ENCODE measurements around the gene HOXC4. TPM values are rescaled to one million over a fixed set of nuclear protein-coding genes. Genes with fewer than 3 reads are reported as not detected.

HOXC4 gene
- total RNA-seq, 1 donor: 3.3 TPM

DNA sequence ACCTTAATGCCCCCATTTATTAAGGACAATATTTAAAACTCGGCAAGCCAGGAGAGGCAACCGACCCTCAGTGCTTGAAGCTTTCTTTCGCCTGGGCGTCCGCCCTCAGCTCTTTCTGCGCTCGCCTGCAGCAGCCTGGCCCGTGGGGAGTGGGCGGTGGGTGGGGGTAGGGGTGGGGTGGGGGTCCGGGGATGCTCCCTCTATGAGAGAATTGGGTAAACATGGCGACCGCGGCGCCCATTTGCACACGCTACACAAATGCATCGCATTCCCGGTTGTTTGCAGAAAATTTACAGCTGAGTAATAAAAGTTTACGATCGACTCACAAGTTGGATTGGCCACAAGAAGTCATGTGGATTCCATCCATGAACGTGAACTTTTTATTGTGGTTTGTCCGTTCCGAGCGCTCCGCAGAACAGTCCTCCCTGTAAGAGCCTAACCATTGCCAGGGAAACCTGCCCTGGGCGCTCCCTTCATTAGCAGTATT, 37.1 kb upstream of the HOXC4 start:
- peaks cover 11% of the 10 kb centered on the region for H4K20me1 ChIP-seq (ENCODE audit: insufficient read depth, low read length)
- DNase-seq (ENCODE audit: insufficient read length, low spot score, missing footprints): peak; percentile 96
- H3K27me3 ChIP-seq (ENCODE audit: insufficient read depth, low read length): no peaks in the 10 kb centered on the region
- H3K27ac ChIP-seq (ENCODE audit: low read depth, low read length): peak overlapping the region; percentile 96
- H3K4me3 ChIP-seq (ENCODE audit: insufficient read depth, low read length): peak overlapping the region; percentile 94
- no peaks in the 10 kb centered on the region for H3K9me3 ChIP-seq (ENCODE audit: low read depth, low read length)
- H3K79me2 ChIP-seq (ENCODE audit: insufficient read depth, low read length): peaks cover 79% of the 10 kb centered on the region
- peaks cover 55% of the 10 kb centered on the region for H3K4me1 ChIP-seq (ENCODE audit: insufficient read depth, low read length)
- peak overlapping the region; percentile 94 for H3K4me2 ChIP-seq (ENCODE audit: insufficient read depth, low read length)
- H2AFZ ChIP-seq (ENCODE audit: low read length): peak overlapping the region; percentile 23
- H3K36me3 ChIP-seq (ENCODE audit: insufficient read depth, low read length): no peaks in the 10 kb centered on the region
- TF ChIP-seq, protein P1, sequence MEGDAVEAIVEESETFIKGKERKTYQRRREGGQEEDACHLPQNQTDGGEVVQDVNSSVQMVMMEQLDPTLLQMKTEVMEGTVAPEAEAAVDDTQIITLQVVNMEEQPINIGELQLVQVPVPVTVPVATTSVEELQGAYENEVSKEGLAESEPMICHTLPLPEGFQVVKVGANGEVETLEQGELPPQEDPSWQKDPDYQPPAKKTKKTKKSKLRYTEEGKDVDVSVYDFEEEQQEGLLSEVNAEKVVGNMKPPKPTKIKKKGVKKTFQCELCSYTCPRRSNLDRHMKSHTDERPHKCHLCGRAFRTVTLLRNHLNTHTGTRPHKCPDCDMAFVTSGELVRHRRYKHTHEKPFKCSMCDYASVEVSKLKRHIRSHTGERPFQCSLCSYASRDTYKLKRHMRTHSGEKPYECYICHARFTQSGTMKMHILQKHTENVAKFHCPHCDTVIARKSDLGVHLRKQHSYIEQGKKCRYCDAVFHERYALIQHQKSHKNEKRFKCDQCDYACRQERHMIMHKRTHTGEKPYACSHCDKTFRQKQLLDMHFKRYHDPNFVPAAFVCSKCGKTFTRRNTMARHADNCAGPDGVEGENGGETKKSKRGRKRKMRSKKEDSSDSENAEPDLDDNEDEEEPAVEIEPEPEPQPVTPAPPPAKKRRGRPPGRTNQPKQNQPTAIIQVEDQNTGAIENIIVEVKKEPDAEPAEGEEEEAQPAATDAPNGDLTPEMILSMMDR (IDR thresholded peaks at IDR 0.05; ENCODE audit: extremely low read depth, low read depth, low read length): no peak

DNA sequence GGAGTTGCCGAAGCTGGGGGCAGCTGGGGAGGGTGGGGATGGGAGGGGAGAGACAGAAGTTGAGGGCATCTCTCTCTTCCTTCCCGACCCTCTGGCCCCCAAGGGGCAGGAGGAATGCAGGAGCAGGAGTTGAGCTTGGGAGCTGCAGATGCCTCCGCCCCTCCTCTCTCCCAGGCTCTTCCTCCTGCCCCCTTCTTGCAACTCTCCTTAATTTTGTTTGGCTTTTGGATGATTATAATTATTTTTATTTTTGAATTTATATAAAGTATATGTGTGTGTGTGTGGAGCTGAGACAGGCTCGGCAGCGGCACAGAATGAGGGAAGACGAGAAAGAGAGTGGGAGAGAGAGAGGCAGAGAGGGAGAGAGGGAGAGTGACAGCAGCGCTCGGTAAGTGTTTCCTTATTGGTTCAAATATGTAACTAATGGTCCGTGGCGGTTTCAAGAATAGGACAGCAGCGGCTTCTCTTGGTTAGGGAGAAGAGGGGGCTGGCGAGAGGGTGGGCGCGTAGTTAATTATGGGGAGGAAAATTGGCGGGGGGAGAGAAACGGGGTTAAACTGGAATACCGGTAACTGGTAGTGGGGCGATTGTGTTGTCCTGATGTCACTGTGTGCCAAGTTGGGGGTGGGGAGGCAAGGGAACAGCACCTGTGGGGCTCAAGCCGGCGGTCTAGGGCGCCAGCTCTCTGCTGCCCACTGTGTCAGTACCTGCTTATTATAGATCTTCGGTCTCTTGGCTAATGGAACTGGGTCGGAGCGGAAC, 36.4 kb upstream of the HOXC4 start:
- H3K27me3 ChIP-seq (ENCODE audit: insufficient read depth, low read length): no peaks in the 10 kb centered on the region
- H3K4me2 ChIP-seq (ENCODE audit: insufficient read depth, low read length): peak overlapping the region; percentile 94

DNA sequence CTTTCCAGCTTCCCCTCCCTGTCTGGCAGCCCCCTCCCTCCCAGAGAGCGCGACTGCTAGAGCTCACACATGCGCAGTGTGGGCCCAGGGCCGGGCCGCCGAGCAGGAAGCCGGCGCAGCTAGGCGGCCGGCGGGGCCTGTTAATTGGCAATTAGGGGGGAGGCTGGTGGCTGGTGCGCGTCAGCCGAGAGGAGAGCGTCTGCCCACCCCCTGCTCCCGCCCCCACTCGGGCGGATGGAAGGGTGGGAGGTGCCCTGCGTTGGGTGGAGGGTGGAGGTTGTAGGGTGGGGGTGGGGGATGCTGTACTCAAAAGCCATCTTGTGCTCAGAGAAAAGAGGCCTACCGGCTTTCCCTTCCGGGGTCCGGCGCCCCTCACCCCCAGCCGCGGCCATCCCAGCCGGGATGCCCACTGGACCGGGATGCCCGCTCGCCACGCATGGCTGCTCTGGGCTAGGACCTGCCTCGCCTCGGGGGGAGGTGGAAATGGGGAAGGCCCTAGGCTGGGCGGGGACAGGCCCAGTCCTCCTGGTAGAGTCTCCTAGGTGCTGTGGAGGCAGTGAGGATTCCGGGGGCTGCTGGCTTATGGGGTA, 35.7 kb upstream of the HOXC4 start:
- Histone ChIP-seq H3K9me3 (ENCODE audit: low read depth, low read length) (no peaks in the 10 kb centered on the region), H3K4me2 (ENCODE audit: insufficient read depth, low read length) (peak overlapping the region; percentile 94), H2AFZ (ENCODE audit: low read length) (peak overlapping the region; percentile 70), H3K36me3 (ENCODE audit: insufficient read depth, low read length) (no peaks in the 10 kb centered on the region), H4K20me1 (ENCODE audit: insufficient read depth, low read length) (peaks cover 19% of the 10 kb centered on the region), H3K79me2 (ENCODE audit: insufficient read depth, low read length) (peaks cover 86% of the 10 kb centered on the region), H3K27me3 (ENCODE audit: insufficient read depth, low read length) (no peaks in the 10 kb centered on the region), H3K4me3 (ENCODE audit: insufficient read depth, low read length) (peak overlapping the region; percentile 94), H3K4me1 (ENCODE audit: insufficient read depth, low read length) (peaks cover 54% of the 10 kb centered on the region), H3K27ac (ENCODE audit: low read depth, low read length) (peak overlapping the region; percentile 96)
- TF ChIP-seq, protein P1 (IDR thresholded peaks at IDR 0.05; ENCODE audit: extremely low read depth, low read depth, low read length): no peak
- peak; percentile 99 for DNase-seq (ENCODE audit: insufficient read length, low spot score, missing footprints)

More for the DNA sequence above, 36.4 kb upstream of the HOXC4 start:
- TF ChIP-seq, protein P1 (IDR thresholded peaks at IDR 0.05; ENCODE audit: extremely low read depth, low read depth, low read length): no peak
- H2AFZ ChIP-seq (ENCODE audit: low read length): peak overlapping the region; percentile 57
- H3K4me3 ChIP-seq (ENCODE audit: insufficient read depth, low read length): peak overlapping the region; percentile 94
- DNase-seq (ENCODE audit: insufficient read length, low spot score, missing footprints): peak; percentile 94
- no peaks in the 10 kb centered on the region for H3K9me3 ChIP-seq (ENCODE audit: low read depth, low read length)
- no peaks in the 10 kb centered on the region for H3K36me3 ChIP-seq (ENCODE audit: insufficient read depth, low read length)
- peaks cover 15% of the 10 kb centered on the region for H4K20me1 ChIP-seq (ENCODE audit: insufficient read depth, low read length)
- peak overlapping the region; percentile 96 for H3K27ac ChIP-seq (ENCODE audit: low read depth, low read length)
- H3K4me1 ChIP-seq (ENCODE audit: insufficient read depth, low read length): peaks cover 59% of the 10 kb centered on the region
- peaks cover 82% of the 10 kb centered on the region for H3K79me2 ChIP-seq (ENCODE audit: insufficient read depth, low read length)

DNA sequence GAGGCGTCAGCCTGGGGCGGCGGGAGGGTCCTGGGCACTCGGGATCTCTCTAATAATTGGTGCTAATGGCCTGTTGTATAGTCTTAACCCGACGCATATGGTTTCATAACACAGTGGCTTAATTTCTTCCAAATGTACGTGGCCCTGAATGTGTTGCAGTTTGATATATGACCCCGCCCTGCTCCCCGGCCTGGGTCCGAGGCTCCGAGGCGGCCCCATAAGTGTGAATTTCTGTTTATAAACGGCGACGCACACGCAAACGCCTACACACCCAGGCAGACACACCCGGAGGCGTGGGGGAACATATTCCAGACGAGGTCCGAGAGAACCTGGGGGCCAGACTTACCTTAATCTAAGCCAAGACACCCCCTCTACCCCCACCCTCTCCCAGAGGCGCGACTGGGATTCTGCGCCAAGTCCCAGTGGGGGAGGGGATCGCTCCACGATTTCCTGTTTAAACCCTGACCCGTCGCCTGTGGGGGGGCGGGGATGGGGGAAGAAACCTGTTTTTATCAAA, 35.1 kb upstream of the HOXC4 start:
- no peak for DNase-seq (ENCODE audit: insufficient read length, low spot score, missing footprints)
- H3K27me3 ChIP-seq (ENCODE audit: insufficient read depth, low read length): no peaks in the 10 kb centered on the region
- H3K27ac ChIP-seq (ENCODE audit: low read depth, low read length): peak overlapping the region; percentile 96
- peaks cover 87% of the 10 kb centered on the region for H3K79me2 ChIP-seq (ENCODE audit: insufficient read depth, low read length)
- H3K4me2 ChIP-seq (ENCODE audit: insufficient read depth, low read length): peak overlapping the region; percentile 94
- TF ChIP-seq, protein P1 (IDR thresholded peaks at IDR 0.05; ENCODE audit: extremely low read depth, low read depth, low read length): no peak
- peak overlapping the region; percentile 70 for H2AFZ ChIP-seq (ENCODE audit: low read length)
- H4K20me1 ChIP-seq (ENCODE audit: insufficient read depth, low read length): peaks cover 24% of the 10 kb centered on the region
- H3K9me3 ChIP-seq (ENCODE audit: low read depth, low read length): no peaks in the 10 kb centered on the region
- H3K36me3 ChIP-seq (ENCODE audit: insufficient read depth, low read length): no peaks in the 10 kb centered on the region
- peaks cover 54% of the 10 kb centered on the region for H3K4me1 ChIP-seq (ENCODE audit: insufficient read depth, low read length)
- peak overlapping the region; percentile 94 for H3K4me3 ChIP-seq (ENCODE audit: insufficient read depth, low read length)

All from osteoblast (primary cell).